Measurements from ENCODE around the gene KNDC1.

Gene KNDC1

DNA sequence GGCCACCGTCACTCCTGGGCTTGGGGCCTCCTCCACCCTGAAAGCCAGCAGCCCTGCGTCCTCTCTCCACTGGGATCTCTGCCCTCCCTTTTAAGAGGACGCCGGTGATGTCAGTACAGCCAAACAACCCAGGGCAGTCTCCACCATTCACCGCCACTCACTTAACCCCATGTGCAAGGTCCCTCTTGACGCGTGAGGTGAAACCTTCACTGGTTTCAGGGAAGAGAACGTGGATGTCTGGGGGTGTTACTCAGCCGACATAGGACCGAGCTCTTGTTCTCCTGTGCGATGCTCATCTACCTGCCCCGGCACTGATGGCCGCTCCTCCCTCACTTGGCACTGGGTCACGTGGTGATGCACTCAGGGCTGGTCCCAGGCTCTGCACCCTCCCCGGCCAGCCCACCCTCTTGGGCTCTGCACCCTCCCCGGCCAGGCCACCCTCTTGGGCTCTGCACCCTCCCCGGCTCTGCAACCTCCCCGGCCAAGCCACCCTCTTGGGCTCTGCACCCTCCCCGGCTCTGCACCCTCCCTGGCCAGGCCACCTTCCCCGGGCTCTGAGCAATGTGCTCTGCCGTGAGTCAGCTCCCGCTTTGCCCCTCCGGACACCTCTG, 36.2 kb upstream of the KNDC1 start:
- no peak overlapping the region for H3K27ac ChIP-seq (ENCODE audit: low read length, poor library complexity, severe bottlenecking)
- no peak overlapping the region for H4K8ac ChIP-seq (ENCODE audit: low read length)
- no peak overlapping the region for H2AFZ ChIP-seq (ENCODE audit: low read depth, low read length)
- H3K23ac ChIP-seq (ENCODE audit: low read length in 2 of 2), result no peak overlapping the region
- no peak overlapping the region for H2BK12ac ChIP-seq (ENCODE audit: low read length in 2 of 2)
- no peak overlapping the region for H2BK15ac ChIP-seq (ENCODE audit: low read depth, poor library complexity, severe bottlenecking)
- no peak for DNase-seq
- H3K14ac ChIP-seq (ENCODE audit: low read length in 2 of 2), result no peak overlapping the region
- no peaks in the 10 kb centered on the region for H3K36me3 ChIP-seq (ENCODE audit: control insufficient read depth in 1 of 2, insufficient read depth in 2 of 2, low read depth in 1 of 2, low read length in 2 of 2)
- H3K18ac ChIP-seq (ENCODE audit: low read depth in 1 of 2, low read length in 2 of 2), result no peak overlapping the region
- 86% methylated on average over 23 of the region's 23 CpGs for WGBS
- H3K9me3 ChIP-seq (ENCODE audit: control insufficient read depth, low read length), result peaks cover 10% of the 10 kb centered on the region
- no peaks in the 10 kb centered on the region for H3K79me1 ChIP-seq (replicated peaks; ENCODE audit: low read length, poor library complexity, severe bottlenecking)
- H3K4me3 ChIP-seq (ENCODE audit: insufficient read depth in 1 of 2, low read depth in 1 of 2, low read length in 2 of 2), result no peak overlapping the region
- no peak overlapping the region for H2AK5ac ChIP-seq (ENCODE audit: low read length, severe bottlenecking)
- no peak overlapping the region for H2BK5ac ChIP-seq (ENCODE audit: low read depth, low read length, poor library complexity, severe bottlenecking)
- H2BK120ac ChIP-seq (ENCODE audit: low read depth, low read length), result no peak overlapping the region
- H3K9ac ChIP-seq (ENCODE audit: low read length), result no peak overlapping the region
- H3K27me3 ChIP-seq (ENCODE audit: control insufficient read depth in 1 of 2, insufficient read depth in 1 of 2, low read length in 2 of 2), result peaks cover 6 to 30% of the 10 kb centered on the region in 2 experiments
- no peak overlapping the region for H3K4ac ChIP-seq (ENCODE audit: low read depth in 1 of 2, low read length in 2 of 2)
- no peaks in the 10 kb centered on the region for H3K4me1 ChIP-seq (ENCODE audit: control insufficient read depth, insufficient read depth, low read depth, low read length)
- no peak overlapping the region for H3K4me2 ChIP-seq (ENCODE audit: low read length, poor library complexity, severe bottlenecking)
- no peak overlapping the region for H4K91ac ChIP-seq (ENCODE audit: low read length)

DNA sequence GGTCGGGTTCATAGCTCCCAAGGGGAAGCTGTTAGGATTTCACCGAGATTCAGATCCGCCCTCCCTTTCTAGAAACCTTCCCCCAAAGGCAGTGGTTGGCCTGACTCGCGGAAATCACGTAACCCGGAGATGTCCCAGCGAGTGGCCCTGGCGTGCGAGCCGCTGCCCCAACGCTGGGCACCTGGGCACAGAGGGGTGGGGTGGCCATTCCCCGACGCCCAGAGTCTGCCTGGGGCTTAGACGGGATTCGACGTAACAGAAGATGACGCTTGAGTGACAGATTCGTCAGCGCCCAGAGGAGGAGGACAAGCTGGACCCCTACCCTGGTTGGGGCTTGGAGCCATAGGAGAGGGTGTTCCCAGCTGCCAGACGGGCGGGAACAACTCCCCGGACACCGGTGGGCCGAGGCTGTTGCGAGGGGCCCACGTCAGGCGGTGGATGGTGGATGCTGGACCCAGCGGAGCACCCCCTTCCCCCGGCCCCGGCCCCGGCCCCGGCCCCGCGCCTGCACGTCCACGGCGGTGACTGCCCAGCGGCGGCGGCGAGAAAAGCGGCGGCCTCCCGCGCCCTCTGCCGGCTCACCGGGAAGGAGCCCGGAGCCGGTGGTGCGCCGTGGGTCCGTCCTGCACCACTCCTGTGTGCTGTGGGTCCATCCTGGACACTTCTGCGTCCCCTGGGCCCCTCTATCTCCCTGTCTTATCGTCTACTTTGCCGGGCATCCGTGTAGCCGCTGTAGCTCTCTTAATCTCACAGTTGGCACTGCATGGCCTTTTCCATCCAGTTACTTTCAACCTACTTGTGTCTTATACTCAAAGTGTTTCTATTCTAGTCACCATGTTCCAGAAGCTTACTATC, 35.4 kb upstream of the KNDC1 start:
- H3K4me3 ChIP-seq (ENCODE audit: insufficient read depth in 1 of 2, low read depth in 1 of 2, low read length in 2 of 2), result no peak overlapping the region
- H2BK120ac ChIP-seq (ENCODE audit: low read depth, low read length), result no peak overlapping the region
- no peak overlapping the region for H2AFZ ChIP-seq (ENCODE audit: low read depth, low read length)
- H2BK5ac ChIP-seq (ENCODE audit: low read depth, low read length, poor library complexity, severe bottlenecking), result no peak overlapping the region
- H3K27ac ChIP-seq (ENCODE audit: low read length, poor library complexity, severe bottlenecking), result no peak overlapping the region
- H3K4me2 ChIP-seq (ENCODE audit: low read length, poor library complexity, severe bottlenecking), result no peak overlapping the region
- H4K91ac ChIP-seq (ENCODE audit: low read length), result no peak overlapping the region
- H3K4me1 ChIP-seq (ENCODE audit: control insufficient read depth, insufficient read depth, low read depth, low read length), result no peaks in the 10 kb centered on the region
- H3K4ac ChIP-seq (ENCODE audit: low read depth in 1 of 2, low read length in 2 of 2), result no peak overlapping the region
- no peaks in the 10 kb centered on the region for H3K79me1 ChIP-seq (replicated peaks; ENCODE audit: low read length, poor library complexity, severe bottlenecking)
- H2BK12ac ChIP-seq (ENCODE audit: low read length in 2 of 2), result no peak overlapping the region
- H3K18ac ChIP-seq (ENCODE audit: low read depth in 1 of 2, low read length in 2 of 2), result no peak overlapping the region
- no peak overlapping the region for H2BK15ac ChIP-seq (ENCODE audit: low read depth, poor library complexity, severe bottlenecking)
- H3K14ac ChIP-seq (ENCODE audit: low read length in 2 of 2), result no peak overlapping the region
- no peak overlapping the region for H2AK5ac ChIP-seq (ENCODE audit: low read length, severe bottlenecking)
- H3K9ac ChIP-seq (ENCODE audit: low read length), result no peak overlapping the region
- H3K36me3 ChIP-seq (ENCODE audit: control insufficient read depth in 1 of 2, insufficient read depth in 2 of 2, low read depth in 1 of 2, low read length in 2 of 2), result no peaks in the 10 kb centered on the region
- peaks cover 6 to 30% of the 10 kb centered on the region in 2 experiments for H3K27me3 ChIP-seq (ENCODE audit: control insufficient read depth in 1 of 2, insufficient read depth in 1 of 2, low read length in 2 of 2)
- H4K8ac ChIP-seq (ENCODE audit: low read length), result no peak overlapping the region
- no peak overlapping the region for H3K23ac ChIP-seq (ENCODE audit: low read length in 2 of 2)
- peaks cover 3% of the 10 kb centered on the region for H3K9me3 ChIP-seq (ENCODE audit: control insufficient read depth, low read length)
- WGBS, result 39% methylated on average over 58 of the region's 58 CpGs
- no peak for DNase-seq

DNA sequence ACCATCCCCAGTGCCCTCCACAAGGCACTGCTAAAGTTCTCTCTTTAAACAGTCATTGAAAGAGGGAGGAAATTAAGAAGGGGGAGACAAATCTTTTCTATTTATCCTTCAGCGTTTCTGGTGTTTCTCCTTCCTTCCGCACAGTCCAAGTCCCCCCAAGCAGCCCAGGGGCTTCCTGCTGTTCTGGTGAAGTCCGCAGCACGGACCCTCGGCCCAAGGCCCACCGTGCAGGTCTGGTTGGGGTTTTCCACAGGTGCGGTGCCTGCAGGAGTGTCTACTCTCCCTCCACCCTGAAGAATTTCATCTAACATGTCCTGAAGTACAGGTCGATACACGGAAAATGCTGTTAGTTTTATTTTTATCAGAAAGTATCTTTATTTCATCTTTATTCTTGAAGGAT, 34.1 kb upstream of the KNDC1 start:
- Histone ChIP-seq H3K4me1 (ENCODE audit: control insufficient read depth, insufficient read depth, low read depth, low read length) (peaks cover 2% of the 10 kb centered on the region), H3K4me2 (ENCODE audit: low read length, poor library complexity, severe bottlenecking) (no peak overlapping the region), H3K4ac (ENCODE audit: low read depth in 1 of 2, low read length in 2 of 2) (no peak overlapping the region), H2BK5ac (ENCODE audit: low read depth, low read length, poor library complexity, severe bottlenecking) (no peak overlapping the region), H3K27me3 (ENCODE audit: control insufficient read depth in 1 of 2, insufficient read depth in 1 of 2, low read length in 2 of 2) (peaks cover 6 to 35% of the 10 kb centered on the region in 2 experiments), H2BK120ac (ENCODE audit: low read depth, low read length) (no peak overlapping the region), H3K14ac (ENCODE audit: low read length in 2 of 2) (no peak overlapping the region), H4K91ac (ENCODE audit: low read length) (no peak overlapping the region), H3K9ac (ENCODE audit: low read length) (no peak overlapping the region), H2BK15ac (ENCODE audit: low read depth, poor library complexity, severe bottlenecking) (no peak overlapping the region), H3K36me3 (ENCODE audit: control insufficient read depth in 1 of 2, insufficient read depth in 2 of 2, low read depth in 1 of 2, low read length in 2 of 2) (no peaks in the 10 kb centered on the region), H3K9me3 (ENCODE audit: control insufficient read depth, low read length) (no peaks in the 10 kb centered on the region), H3K18ac (ENCODE audit: low read depth in 1 of 2, low read length in 2 of 2) (no peak overlapping the region), H3K79me1 (replicated peaks; ENCODE audit: low read length, poor library complexity, severe bottlenecking) (no peaks in the 10 kb centered on the region), H2BK12ac (ENCODE audit: low read length in 2 of 2) (no peak overlapping the region), H3K4me3 (ENCODE audit: insufficient read depth in 1 of 2, low read depth in 1 of 2, low read length in 2 of 2) (no peak overlapping the region), H3K27ac (ENCODE audit: low read length, poor library complexity, severe bottlenecking) (no peak overlapping the region), H2AK5ac (ENCODE audit: low read length, severe bottlenecking) (no peak overlapping the region), H2AFZ (ENCODE audit: low read depth, low read length) (no peak overlapping the region), H4K8ac (ENCODE audit: low read length) (no peak overlapping the region), H3K23ac (ENCODE audit: low read length in 2 of 2) (no peak overlapping the region)
- WGBS, result 94% methylated on average over 6 of the region's 9 CpGs
- no peak for DNase-seq

DNA sequence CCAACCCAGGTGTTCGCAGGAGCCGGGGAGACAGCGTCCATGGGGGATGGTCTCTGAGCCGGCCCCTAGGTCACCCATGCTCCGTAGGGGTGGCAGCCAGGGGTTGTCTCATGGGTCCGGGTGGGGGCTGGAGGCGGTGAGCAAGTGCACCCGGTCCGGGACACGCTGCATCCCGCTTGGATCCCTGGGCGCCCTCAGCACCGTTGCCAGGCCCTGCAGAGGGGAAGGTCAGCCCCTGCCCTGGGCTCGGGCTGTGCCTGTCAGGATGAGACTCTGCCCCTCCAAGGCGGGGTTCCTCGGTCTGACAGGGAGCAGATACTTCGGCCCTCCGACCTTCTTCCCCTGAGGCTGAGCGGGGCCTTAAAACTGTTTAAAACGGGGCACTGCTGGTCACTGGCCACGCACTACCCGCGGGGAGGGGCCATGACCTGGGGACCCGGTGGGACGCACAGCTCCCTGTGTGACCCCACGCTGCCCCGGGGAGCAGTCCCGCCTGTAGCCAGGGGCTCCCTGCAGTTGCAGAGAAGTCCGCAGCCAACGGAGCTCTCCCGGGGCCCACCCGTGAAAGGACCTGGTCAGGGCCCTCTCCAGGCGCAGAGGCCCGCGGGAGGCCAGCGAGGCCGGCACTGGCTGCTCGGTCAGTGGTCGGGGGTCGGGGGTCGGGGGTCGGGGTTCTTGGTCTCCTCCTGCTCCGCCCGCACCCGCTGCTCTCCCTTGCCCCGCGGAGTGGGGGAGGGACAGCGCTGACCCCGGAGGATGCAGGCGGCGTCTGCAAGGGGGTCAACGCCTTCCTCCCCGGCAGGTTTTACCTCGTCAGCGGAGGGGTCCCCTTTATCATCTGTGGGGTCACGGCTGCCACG, 33.4 kb upstream of the KNDC1 start:
- Histone ChIP-seq H3K14ac (ENCODE audit: low read length in 2 of 2) (no peak overlapping the region), H3K9ac (ENCODE audit: low read length) (no peak overlapping the region), H3K4me2 (ENCODE audit: low read length, poor library complexity, severe bottlenecking) (no peak overlapping the region), H2AFZ (ENCODE audit: low read depth, low read length) (no peak overlapping the region), H3K23ac (ENCODE audit: low read length in 2 of 2) (no peak overlapping the region), H3K4ac (ENCODE audit: low read depth in 1 of 2, low read length in 2 of 2) (no peak overlapping the region), H3K79me1 (replicated peaks; ENCODE audit: low read length, poor library complexity, severe bottlenecking) (no peaks in the 10 kb centered on the region), H3K9me3 (ENCODE audit: control insufficient read depth, low read length) (no peaks in the 10 kb centered on the region), H2BK5ac (ENCODE audit: low read depth, low read length, poor library complexity, severe bottlenecking) (no peak overlapping the region), H3K4me1 (ENCODE audit: control insufficient read depth, insufficient read depth, low read depth, low read length) (peaks cover 2% of the 10 kb centered on the region), H3K4me3 (ENCODE audit: insufficient read depth in 1 of 2, low read depth in 1 of 2, low read length in 2 of 2) (no peak overlapping the region), H2BK120ac (ENCODE audit: low read depth, low read length) (no peak overlapping the region), H4K8ac (ENCODE audit: low read length) (no peak overlapping the region), H2BK12ac (ENCODE audit: low read length in 2 of 2) (no peak overlapping the region), H3K18ac (ENCODE audit: low read depth in 1 of 2, low read length in 2 of 2) (no peak overlapping the region), H4K91ac (ENCODE audit: low read length) (no peak overlapping the region), H2BK15ac (ENCODE audit: low read depth, poor library complexity, severe bottlenecking) (no peak overlapping the region), H3K36me3 (ENCODE audit: control insufficient read depth in 1 of 2, insufficient read depth in 2 of 2, low read depth in 1 of 2, low read length in 2 of 2) (no peaks in the 10 kb centered on the region), H3K27me3 (ENCODE audit: control insufficient read depth in 1 of 2, insufficient read depth in 1 of 2, low read length in 2 of 2) (peaks cover 6 to 35% of the 10 kb centered on the region in 2 experiments), H3K27ac (ENCODE audit: low read length, poor library complexity, severe bottlenecking) (no peak overlapping the region), H2AK5ac (ENCODE audit: low read length, severe bottlenecking) (no peak overlapping the region)
- 93% methylated on average over 57 of the region's 57 CpGs for WGBS
- no peak for DNase-seq
